ENCODE measurements around the gene MED27.

Gene MED27

GRCh38 chr9:131915181-131915580 is 164.5 kb downstream of the MED27 start:
- DNase-seq: no peak

GRCh38 chr9:131912671-131913070 is 167.0 kb downstream of the MED27 start:
- no peak for DNase-seq

- DNase-seq: no peak
Observed at GRCh38 chr9:131912069-131912468, 167.6 kb downstream of the MED27 start.

DNA sequence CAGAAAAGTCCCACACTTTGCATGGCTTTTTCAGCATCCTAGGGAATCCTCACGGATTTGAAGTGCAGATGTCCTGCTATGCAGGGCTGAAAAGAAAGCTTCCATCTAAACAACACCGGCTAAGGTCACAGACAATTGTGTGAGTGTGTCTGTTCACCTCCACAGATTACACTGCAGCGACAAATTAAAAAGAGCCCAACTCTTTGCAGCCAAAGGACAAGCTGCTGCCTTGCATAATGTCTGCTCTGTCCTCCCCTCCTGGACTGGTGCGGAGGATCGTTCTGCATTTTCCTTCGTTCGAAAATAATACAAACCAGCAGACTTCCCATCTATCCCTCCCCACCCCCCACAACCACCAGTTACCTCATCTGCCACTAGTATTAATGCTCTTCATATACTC is 169.1 kb downstream of the MED27 start:
- no peak for DNase-seq

DNA sequence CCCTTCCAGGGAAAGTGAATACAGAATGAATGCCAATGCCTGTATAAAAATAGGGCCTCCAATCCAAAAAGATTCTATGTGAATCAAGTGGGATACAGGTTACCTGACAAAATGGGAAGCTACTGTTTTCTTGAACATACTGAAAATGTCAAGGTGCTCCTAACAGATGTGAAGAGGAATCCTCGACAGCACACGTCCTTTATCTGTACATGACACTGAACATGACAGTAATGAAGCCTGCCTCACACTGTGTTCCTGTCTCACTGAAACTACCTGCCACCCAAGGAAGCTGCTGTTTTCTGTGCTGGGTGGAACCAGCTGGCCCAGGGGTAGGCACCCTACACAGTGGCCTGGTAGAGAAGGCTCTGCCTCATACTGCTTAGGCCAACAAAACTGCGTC is 174.5 kb downstream of the MED27 start:
- DNase-seq: no peak

DNA sequence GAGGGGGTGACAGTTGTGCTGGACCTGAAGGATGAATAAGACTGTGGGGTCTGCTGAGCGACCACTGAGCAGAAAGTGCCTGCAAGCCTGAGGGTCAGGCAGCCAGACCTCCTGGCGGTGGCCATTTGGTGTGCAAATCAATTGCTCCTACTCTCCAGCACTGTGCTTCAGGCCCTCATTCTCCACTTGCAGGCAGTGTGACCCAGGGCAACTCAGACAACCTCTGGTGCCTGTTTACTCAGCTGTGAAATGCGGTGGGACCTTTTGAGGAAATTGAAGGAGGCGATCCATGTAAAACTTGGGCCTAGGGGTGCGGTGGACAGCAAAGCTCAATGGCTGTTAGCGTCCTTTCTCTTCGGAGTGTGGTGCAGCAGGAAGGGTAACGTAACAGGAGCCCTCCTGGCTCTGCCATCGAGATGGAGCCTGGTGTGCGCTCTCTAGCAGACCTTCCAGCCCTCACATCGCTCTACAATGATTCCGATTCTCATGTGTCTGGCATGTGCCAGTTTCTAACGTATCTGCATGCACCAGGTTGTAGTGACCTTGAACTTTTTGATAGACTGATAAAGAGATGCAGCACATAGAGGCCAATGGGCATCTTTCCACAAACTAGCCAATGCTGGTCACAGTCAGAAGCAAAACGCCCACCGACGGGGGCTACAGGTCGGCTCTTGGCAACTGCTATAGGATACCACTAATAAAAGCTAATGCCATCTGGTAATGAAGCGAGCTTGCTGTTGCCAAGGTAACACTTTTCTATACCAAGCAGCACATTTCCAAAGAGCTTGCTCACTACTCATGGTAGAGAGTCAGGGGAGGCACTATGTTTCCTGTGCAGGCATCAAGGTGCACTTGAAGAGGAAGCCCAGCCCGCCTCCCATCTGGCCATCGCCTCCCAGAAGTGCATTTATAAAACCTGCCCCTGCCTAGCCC is 180.1 kb downstream of the MED27 start:
- DNase-seq: no peak

GRCh38 chr9:131892902-131893500 is 186.7 kb downstream of the MED27 start:
- no peak for DNase-seq

DNA sequence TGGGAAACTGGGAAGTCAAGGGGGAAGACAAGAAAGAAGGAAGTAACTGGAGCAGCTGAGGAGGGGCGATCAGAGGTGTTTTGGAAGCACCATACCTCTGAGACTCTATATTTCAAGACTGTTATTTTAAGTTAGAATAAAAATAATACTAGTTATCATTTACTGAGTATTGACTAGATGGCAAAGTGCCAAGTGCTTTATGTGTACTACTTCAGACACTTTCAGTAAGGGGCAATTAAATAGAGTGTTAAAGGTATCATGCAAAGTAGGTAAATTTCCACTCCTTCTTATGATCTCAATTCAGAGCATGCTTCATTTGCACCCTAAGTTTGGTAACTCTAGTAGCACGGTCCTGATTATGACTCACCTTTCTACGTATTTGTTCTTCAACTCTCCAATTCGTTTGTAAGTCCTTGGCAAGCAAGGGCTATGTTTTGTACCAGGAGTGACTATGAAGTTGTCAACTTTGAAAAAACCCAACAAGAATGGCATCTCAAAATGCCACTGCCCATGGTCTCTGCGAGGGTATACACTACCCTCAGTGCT is 187.4 kb downstream of the MED27 start:
- peak; percentile 9 for DNase-seq

DNA sequence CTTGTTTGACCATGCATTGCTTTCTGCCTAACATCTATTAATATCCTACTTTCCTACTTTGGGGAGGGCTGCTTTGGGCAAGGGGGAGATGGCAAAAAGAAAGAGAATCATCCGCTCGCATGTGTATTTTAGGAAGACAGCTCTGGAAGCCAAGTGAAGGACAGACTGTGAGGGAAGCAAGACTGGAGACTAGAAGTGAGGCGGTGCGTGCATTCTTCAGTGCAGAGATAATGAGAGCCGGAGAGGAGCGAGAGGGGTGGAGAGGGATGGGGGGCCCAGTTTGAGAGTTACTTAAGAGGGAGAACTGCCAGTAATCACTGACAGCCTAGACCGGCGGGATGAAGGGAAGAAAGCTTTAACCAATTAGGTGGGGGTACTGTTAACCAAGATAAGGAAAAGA is 188.1 kb downstream of the MED27 start:
- no peak for DNase-seq

GRCh38 chr9:131889437-131890251 is 190.0 kb downstream of the MED27 start:
- DNase-seq: no peak

- no peak for DNase-seq
Observed at GRCh38 chr9:131888923-131889322, 190.7 kb downstream of the MED27 start.

GRCh38 chr9:131887680-131888079 is 192.0 kb downstream of the MED27 start:
- DNase-seq: no peak

- no peak for DNase-seq
Observed at GRCh38 chr9:131886826-131887225, 192.8 kb downstream of the MED27 start.

DNA sequence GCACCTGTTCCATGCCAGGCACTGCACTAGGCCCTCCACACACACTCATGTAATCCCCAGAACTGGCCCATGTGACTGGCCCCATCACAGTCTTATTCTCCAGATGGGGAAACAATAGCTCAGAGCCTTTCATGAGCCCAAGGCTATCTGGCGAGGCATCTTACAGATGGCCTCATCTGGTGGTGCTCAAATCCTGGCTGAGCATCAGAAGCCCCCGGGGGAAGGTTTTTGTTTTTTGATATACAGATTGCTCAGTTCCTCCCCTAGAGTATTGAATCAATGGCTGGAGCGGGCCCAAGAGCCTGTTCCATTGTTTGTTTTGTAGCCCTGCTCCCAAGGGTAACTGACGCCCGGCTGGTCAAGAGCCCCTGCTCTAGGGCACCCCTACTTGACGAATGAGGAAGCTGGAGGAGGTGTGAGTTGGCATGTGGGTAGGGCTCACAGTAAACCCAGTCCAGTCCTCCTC is 194.5 kb downstream of the MED27 start:
- peak; percentile 60 for DNase-seq

- no peak for DNase-seq
Observed at GRCh38 chr9:131884222-131884621, 195.4 kb downstream of the MED27 start.

DNA sequence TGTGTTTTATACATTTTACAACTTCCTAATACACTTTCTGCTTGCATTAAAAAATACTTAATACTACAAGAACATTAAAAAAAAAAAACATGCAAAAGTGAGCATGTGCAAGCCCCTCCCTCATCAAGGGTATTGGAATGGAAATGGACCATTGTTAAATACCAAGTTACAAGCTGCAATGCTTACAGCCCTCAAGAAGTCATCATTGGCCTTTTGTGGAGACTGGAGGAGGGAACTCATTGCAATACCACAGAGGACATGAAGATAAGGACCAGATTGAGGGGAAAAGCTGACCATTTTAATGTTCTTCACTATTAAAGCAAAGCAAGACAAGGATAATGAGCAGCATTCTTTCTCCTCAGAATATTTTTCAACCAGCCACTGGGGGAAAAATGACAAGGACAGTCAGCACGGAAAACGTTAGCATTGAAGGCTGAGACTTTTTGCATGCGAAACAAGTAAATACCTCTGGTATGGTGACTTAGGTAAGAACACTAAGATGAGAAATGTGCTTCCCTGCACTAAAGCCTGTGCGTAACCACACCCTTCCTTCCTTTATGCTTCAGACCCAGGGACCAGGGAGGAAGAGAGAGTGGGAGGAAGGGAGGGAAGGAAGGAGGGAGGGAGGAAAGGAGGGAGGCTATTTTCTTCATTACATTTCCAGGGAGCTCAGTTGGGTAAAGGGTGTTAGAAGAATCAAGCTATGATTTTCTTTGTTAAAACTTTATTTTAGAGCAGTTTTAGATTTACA is 198.7 kb downstream of the MED27 start:
- DNase-seq: no peak

- DNase-seq: no peak
Observed at GRCh38 chr9:131879911-131880290, 199.8 kb downstream of the MED27 start.

DNA sequence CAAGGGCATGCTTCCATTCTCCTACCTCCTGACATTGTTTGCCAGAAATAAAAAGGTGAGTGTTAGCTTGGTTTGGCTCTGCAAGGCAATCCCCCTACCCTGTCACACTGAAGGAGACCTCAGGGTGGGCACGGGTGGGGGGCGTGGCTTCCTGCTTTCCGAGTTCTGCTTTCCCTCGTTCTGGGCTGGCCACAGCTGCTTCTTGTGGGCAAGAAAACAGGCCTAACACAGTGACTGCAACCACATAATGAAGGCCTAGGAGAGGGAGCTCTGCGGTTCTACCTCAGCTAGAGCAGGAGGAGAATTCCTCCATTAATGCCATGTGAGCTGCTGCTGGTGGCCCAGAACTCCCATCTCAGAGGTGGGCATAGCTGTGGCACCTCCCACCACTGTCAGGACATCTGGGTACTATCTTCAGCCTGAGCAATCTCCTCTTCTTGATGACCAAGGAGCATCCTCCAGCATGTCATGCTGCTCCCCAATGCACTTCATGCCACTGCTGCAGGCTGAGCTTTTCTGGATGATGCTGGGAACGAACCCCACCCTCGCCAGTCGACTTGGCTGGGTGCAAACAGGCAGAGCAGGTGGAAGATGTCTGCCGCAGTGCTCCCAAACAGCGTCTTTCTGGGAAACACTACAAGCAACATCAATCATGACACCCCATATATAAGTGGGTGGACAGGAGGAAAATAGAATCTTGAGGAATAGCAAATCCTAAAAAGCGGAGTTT is 200.3 kb downstream of the MED27 start:
- no peak for DNase-seq

DNA sequence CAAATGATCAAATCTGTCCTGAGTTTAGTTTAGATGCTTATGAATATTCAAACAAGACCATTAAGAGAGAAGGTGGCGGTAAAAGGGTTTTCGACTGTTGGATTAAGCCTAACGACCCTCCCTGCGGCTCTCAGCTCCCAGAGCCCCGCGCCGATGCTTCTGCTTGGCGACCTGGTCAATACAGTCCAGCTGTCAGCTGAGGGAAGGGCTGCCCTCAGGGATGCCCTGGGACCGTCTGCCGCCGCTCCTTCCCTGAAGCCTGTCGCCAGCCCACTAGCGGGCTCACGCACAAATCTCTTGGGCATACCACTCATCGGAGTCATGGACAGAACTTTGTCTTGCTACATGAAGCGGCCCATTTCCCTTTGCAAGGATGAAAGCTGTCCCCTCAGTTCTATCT is 203.2 kb downstream of the MED27 start:
- DNase-seq: no peak

- no peak for DNase-seq
Observed at GRCh38 chr9:131875828-131876485, 203.7 kb downstream of the MED27 start.

Measured in NCI-H1436 treated with DMSO at 0.1 percent for 48 hours (cell line).